Karpas-422 (cell line): ENCODE results near the gene INSYN2A. TPM values are rescaled to one million over a fixed set of nuclear protein-coding genes. Genes with fewer than 3 reads are reported as not detected.

Experiments
- DNase-seq: peaks from one replicate; pipeline ENCODE4 v3.0.0-alpha.2; 2015
- H2AFZ ChIP-seq: fragments of 200-600 bp; sonication (generic); 2 replicates; pipeline ENCODE4 v1.6.1; 2014; ENCODE audit warnings: antibody characterized with exemption, low read length, mixed read lengths
- H3K27ac ChIP-seq: fragments of 200-600 bp; sonication (generic); 2 replicates; pipeline ENCODE4 v1.5.1; 2014; ENCODE audit warnings: mild to moderate bottlenecking, low read length, moderate library complexity
- H3K27me3 ChIP-seq: fragments of 200-600 bp; sonication (generic); 2 replicates; pipeline ENCODE4 v1.6.1; 2014; ENCODE audit warnings: low read length, mixed read lengths
- H3K36me3 ChIP-seq: fragments of 200-600 bp; sonication (generic); 2 replicates; pipeline ENCODE4 v1.6.1; 2014; ENCODE audit warnings: low read length, mixed read lengths; ENCODE audit not compliant: insufficient read depth
- H3K4me1 ChIP-seq: fragments of 200-600 bp; sonication (generic); 2 replicates; pipeline ENCODE4 v1.6.1; 2014; ENCODE audit warnings: mild to moderate bottlenecking, low read length, mixed read lengths
- H3K4me2 ChIP-seq: fragments of 200-600 bp; sonication (generic); 2 replicates; pipeline ENCODE4 v1.6.1; 2014; ENCODE audit warnings: low read length, low read depth, mild to moderate bottlenecking; ENCODE audit not compliant: poor library complexity, severe bottlenecking
- H3K4me3 ChIP-seq: fragments of 200-600 bp; sonication (generic); 2 replicates; pipeline ENCODE4 v1.5.1; 2014; ENCODE audit warnings: mild to moderate bottlenecking, antibody characterized with exemption, low read length, mixed read lengths
- H3K79me2 ChIP-seq: fragments of 200-600 bp; sonication (generic); 2 replicates; pipeline ENCODE4 v1.6.1; 2014; ENCODE audit warnings: mild to moderate bottlenecking, low read length, mixed read lengths
- H3K9ac ChIP-seq: fragments of 200-600 bp; sonication (generic); 2 replicates; pipeline ENCODE4 v1.6.0; 2014; ENCODE audit warnings: low read length
- H3K9me2 ChIP-seq: fragments of 200-600 bp; sonication (generic), shearing (Covaris generic); replicated peaks from 2 replicates; pipeline ENCODE4 v1.6.0; 2014; ENCODE audit warnings: mild to moderate bottlenecking, low read length, moderate library complexity; ENCODE audit not compliant: insufficient read depth
- H3K9me3 ChIP-seq: fragments of 300-700, 200-600 bp; sonication (generic); 2 replicates; pipeline ENCODE4 v1.6.1; 2014; ENCODE audit warnings: low read length, mixed read lengths
- H4K20me1 ChIP-seq: fragments of 200-600 bp; sonication (generic); 2 replicates; pipeline ENCODE4 v1.6.1; 2014; ENCODE audit warnings: mild to moderate bottlenecking, antibody characterized with exemption, low read length, low read depth; ENCODE audit not compliant: insufficient read depth
- total RNA-seq: library from RNA; depleted of rRNA; stranded (reverse); fragments of >200 nt; shearing (Covaris generic); gene quantifications from 2 replicates; pipeline ENCODE4 v1.2.3, GENCODE V29; 2014; ENCODE audit warnings: low replicate concordance; rRNA removed

Gene INSYN2A, protein sequence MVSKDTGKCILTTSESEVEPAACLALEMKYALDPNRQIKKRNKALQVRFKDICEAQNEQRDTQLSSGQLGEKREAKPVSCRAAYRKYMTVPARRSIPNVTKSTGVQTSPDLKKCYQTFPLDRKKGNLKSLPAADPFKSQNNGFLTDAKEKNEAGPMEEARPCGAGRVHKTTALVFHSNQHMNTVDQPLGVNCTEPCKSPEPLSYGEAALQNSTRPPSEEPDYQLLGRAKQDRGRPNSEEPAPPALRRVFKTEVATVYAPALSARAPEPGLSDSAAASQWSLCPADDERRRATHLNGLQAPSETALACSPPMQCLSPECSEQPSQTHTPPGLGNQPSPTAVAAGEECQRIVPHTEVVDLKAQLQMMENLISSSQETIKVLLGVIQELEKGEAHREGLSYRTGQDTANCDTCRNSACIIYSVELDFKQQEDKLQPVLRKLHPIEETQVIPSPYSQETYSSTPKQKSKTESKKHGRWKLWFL
- total RNA-seq, result not detected in 2 replicates

- Histone ChIP-seq H3K9me2 (no peaks in the 10 kb centered on the region), H3K27ac (no peak within 1 kb of the TSS), H3K4me2 (no peak within 1 kb of the TSS), H3K36me3 (no peaks in the 10 kb centered on the region), H2AFZ (no peak within 1 kb of the TSS), H4K20me1 (no peaks in the 10 kb centered on the region), H3K4me3 (no peak within 1 kb of the TSS), H3K4me1 (no peaks in the 10 kb centered on the region), H3K9ac (no peak within 1 kb of the TSS), H3K9me3 (no peaks in the 10 kb centered on the region), H3K27me3 (no peaks in the 10 kb centered on the region), H3K79me2 (no peaks in the 10 kb centered on the region)
- no peak for DNase-seq
Measured at GRCh38 chr10:127196282-127197153, at the start of gene INSYN2A. INSYN2A (minus strand) TSS chr10:127196591; CDS start chr10:127176395, 20,196 bp downstream.

- Histone ChIP-seq H3K27ac (no peak overlapping the region), H3K9me3 (no peaks in the 10 kb centered on the region), H3K4me3 (no peak overlapping the region), H3K79me2 (no peaks in the 10 kb centered on the region), H3K9me2 (no peaks in the 10 kb centered on the region), H3K9ac (no peak overlapping the region), H4K20me1 (no peaks in the 10 kb centered on the region), H3K36me3 (no peaks in the 10 kb centered on the region), H2AFZ (no peak overlapping the region), H3K4me2 (no peak overlapping the region), H3K27me3 (no peaks in the 10 kb centered on the region), H3K4me1 (no peaks in the 10 kb centered on the region)
- DNase-seq, result no peak
Measured at GRCh38 chr10:127245456-127245855, 49.1 kb upstream of the INSYN2A start.

GRCh38 chr10:127243490-127244272 is 47.3 kb upstream of the INSYN2A start:
- Histone ChIP-seq H2AFZ (no peak overlapping the region), H3K27ac (no peak overlapping the region), H3K4me2 (no peak overlapping the region), H3K4me3 (no peak overlapping the region), H3K4me1 (no peaks in the 10 kb centered on the region), H3K27me3 (no peaks in the 10 kb centered on the region), H4K20me1 (no peaks in the 10 kb centered on the region), H3K9me2 (no peaks in the 10 kb centered on the region), H3K36me3 (no peaks in the 10 kb centered on the region), H3K9ac (no peak overlapping the region), H3K9me3 (no peaks in the 10 kb centered on the region), H3K79me2 (no peaks in the 10 kb centered on the region)
- peak; percentile 76 for DNase-seq

DNA sequence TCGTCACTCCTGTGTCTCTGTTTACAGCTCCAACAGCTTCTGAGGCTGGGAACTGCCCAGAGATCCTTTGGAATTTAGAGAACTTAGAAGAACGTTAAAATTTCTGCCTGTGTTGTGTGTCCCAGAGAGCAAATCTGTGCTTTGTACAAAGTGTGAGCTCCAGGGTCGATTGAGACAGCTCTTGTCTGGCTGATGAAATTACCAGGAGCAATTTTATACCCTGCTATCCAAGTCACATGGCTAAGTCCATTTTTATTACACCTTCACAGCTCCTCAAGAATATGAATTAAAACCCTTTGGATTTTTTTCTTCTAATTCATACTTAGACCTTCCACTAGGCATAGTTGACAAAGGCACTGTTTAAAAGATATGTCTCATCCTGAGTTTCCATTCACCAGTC is 46.5 kb upstream of the INSYN2A start:
- H2AFZ ChIP-seq, result no peak overlapping the region
- H3K79me2 ChIP-seq, result no peaks in the 10 kb centered on the region
- no peaks in the 10 kb centered on the region for H3K9me2 ChIP-seq
- no peaks in the 10 kb centered on the region for H3K27me3 ChIP-seq
- H3K4me2 ChIP-seq, result no peak overlapping the region
- H3K27ac ChIP-seq, result no peak overlapping the region
- DNase-seq, result no peak
- H3K4me3 ChIP-seq, result no peak overlapping the region
- no peaks in the 10 kb centered on the region for H3K4me1 ChIP-seq
- no peaks in the 10 kb centered on the region for H3K9me3 ChIP-seq
- H4K20me1 ChIP-seq, result no peaks in the 10 kb centered on the region
- no peaks in the 10 kb centered on the region for H3K36me3 ChIP-seq
- no peak overlapping the region for H3K9ac ChIP-seq

GRCh38 chr10:127236266-127236665 is 39.9 kb upstream of the INSYN2A start:
- DNase-seq, result no peak
- no peak overlapping the region for H3K9ac ChIP-seq
- no peaks in the 10 kb centered on the region for H4K20me1 ChIP-seq
- no peak overlapping the region for H3K4me3 ChIP-seq
- no peaks in the 10 kb centered on the region for H3K9me3 ChIP-seq
- no peak overlapping the region for H2AFZ ChIP-seq
- H3K27ac ChIP-seq, result no peak overlapping the region
- no peak overlapping the region for H3K4me2 ChIP-seq
- no peaks in the 10 kb centered on the region for H3K27me3 ChIP-seq
- no peaks in the 10 kb centered on the region for H3K36me3 ChIP-seq
- H3K9me2 ChIP-seq, result no peaks in the 10 kb centered on the region
- no peaks in the 10 kb centered on the region for H3K79me2 ChIP-seq
- no peaks in the 10 kb centered on the region for H3K4me1 ChIP-seq

DNA sequence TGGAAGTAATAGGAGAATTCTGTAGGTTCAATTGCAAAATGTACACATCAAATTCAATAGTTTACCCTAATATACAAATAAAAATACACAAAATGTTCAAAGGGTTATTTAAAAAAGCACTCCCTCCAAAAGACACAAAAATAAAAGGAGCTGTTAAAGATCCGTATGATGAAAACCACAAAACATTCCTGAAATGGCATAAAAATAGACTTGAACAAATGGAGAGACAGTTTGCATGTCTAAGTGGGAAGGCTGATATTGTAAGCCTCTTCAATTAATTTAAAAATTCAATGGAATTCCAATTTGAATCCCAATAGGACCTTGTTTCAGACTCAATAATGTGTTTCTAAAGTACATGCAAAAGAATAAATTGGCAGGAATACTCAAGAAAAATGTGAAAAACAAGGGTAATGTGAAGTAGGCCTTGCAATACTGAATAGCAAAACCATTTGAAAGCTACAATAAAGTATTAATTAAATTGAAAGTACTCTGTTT is 38.0 kb upstream of the INSYN2A start:
- H3K27me3 ChIP-seq, result no peaks in the 10 kb centered on the region
- DNase-seq, result no peak
- no peaks in the 10 kb centered on the region for H3K9me2 ChIP-seq
- no peak overlapping the region for H3K4me3 ChIP-seq
- no peaks in the 10 kb centered on the region for H3K9me3 ChIP-seq
- no peak overlapping the region for H2AFZ ChIP-seq
- H3K4me2 ChIP-seq, result no peak overlapping the region
- no peaks in the 10 kb centered on the region for H3K4me1 ChIP-seq
- H3K36me3 ChIP-seq, result no peaks in the 10 kb centered on the region
- H3K27ac ChIP-seq, result no peak overlapping the region
- no peaks in the 10 kb centered on the region for H3K79me2 ChIP-seq
- no peak overlapping the region for H3K9ac ChIP-seq
- H4K20me1 ChIP-seq, result no peaks in the 10 kb centered on the region

- Histone ChIP-seq H3K9me3 (no peaks in the 10 kb centered on the region), H3K27ac (no peak overlapping the region), H2AFZ (no peak overlapping the region), H3K9ac (no peak overlapping the region), H3K4me3 (no peak overlapping the region), H3K9me2 (0 out of 2 replicates have a peak, but pooled peaks cover 2% of the 10 kb centered on the region), H3K36me3 (no peaks in the 10 kb centered on the region), H3K79me2 (no peaks in the 10 kb centered on the region), H3K4me2 (no peak overlapping the region), H3K27me3 (no peaks in the 10 kb centered on the region), H4K20me1 (no peaks in the 10 kb centered on the region), H3K4me1 (no peaks in the 10 kb centered on the region)
- no peak for DNase-seq
Measured at GRCh38 chr10:127228195-127228787, 31.9 kb upstream of the INSYN2A start.
